ENCODE measurements around the gene EIF5A2.

EIF5A2 gene

DNA sequence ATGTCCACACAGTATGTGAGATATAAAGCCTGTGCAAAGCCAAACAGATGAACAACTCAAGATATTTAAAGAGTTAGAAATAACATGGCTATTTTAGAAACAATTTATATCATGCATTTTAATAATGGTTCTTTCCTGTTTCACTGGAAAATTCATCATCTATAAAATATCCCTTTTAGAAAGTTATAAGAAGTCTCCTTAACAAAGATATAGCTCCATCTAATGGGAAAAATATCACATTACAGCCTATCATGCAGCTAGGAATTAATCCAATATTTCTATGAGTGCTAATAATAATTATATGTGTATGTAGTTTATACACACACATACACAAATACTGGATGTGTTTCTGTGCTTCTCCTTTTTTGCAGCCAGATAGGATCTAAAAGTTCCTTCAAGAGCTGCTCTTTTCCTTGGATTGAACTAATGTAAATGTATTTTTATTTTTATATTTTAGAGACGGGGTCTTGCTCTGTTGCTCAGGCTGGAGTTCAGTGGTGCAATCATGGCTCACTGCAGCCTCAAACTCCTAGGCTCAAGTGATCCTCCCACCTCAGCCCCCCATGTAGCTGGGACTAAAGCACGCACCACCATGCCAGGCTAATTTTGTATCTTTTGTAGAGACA is 60.0 kb downstream of the EIF5A2 start:
- no peak for DNase-seq

DNA sequence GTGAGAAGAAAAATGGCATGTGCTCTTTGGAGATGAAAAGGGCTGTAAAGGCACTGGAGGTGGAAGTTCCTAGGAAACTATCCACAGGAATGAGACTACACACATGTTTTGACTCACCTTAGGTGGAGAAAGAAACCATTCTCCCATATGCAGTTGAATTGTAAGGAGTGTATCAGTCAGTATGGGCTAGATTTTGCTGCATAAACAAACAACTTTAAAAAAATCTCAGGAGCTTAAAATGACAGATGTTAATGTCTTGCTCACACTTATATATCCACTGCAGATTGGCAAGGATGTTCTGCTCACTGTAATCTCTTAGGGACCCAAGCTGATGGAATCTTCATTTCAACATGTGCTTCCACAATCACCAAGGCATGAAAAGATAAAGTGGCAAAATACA is 64.1 kb downstream of the EIF5A2 start:
- no peak for DNase-seq

DNA sequence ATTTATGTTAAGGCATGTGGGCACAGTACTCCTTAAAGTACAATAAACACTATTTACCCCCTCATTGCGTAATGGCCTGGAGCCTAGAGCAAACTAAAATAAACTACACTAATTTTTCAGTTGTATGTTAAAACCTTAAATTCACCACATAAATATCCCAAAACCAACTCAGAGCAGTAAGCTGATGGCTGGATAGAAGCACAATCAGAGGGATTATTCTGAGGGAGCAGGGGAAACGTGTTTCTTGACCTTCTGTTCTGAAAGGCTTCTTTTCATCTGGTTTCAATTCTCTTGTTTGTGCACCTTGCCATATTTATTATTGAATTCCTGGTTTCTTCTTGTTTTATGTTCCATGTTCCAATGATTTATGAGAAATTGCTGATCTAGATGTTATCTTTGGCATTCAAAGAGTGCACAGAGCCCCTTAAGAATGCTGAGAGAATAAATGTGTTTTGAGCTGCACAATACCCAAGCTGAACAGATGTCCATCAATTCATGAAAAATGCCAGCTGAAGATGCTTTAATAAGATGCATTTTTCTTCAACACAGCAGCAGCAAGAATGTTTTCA is 68.1 kb downstream of the EIF5A2 start:
- DNase-seq, result no peak

DNA sequence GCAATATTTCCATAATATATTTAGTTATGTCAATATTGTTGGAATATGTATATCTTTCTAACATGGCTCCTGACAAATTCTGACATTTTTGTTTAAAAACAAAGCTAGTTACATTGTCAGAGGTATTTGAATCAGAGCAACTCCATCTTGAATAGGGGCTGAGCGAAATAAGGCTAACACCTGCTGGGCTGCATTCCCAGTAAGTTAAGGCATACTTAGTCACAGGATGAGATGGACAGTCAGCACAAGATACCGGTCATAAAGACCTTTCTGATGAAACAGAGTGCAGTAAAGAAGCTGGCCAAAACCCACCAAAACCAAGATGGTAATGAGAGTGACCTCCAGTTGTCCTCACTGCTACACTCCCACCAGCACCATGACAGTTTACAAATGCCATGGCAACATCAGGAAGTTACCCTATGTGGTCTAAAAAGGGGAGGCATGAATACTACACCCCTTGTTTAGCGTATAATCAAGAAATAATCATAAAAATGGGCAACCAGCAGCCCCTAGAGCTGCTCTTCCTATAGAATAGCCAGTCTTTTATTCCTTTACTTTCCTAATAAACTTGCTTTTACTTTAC is 68.8 kb downstream of the EIF5A2 start:
- DNase-seq, result no peak
